Testis (tissue), 2 donors: ENCODE results near the gene XRCC1.

Experiments used
- POLR2A ChIP-seq: fragments of 450-650 bp; IDR thresholded peaks from one replicate; pipeline ENCODE4 v1.6.1; 2017; ENCODE audit warnings: antibody characterized with exemption, mild to moderate bottlenecking, moderate library complexity
- TF ChIP-seq, protein P1 (sequence below), 3 experiments: fragments of 450-650 bp in 2 of 3; fragments of 200-600 bp in 1 of 3; sonication (generic) in 1 of 3; IDR thresholded peaks; one replicate each; pipeline ENCODE4 v1.5.1; 2016 to 2019; ENCODE audit warnings: antibody characterized with exemption in 3 of 3, mild to moderate bottlenecking in 2 of 3, moderate library complexity in 1 of 3

- TF ChIP-seq, protein P1, sequence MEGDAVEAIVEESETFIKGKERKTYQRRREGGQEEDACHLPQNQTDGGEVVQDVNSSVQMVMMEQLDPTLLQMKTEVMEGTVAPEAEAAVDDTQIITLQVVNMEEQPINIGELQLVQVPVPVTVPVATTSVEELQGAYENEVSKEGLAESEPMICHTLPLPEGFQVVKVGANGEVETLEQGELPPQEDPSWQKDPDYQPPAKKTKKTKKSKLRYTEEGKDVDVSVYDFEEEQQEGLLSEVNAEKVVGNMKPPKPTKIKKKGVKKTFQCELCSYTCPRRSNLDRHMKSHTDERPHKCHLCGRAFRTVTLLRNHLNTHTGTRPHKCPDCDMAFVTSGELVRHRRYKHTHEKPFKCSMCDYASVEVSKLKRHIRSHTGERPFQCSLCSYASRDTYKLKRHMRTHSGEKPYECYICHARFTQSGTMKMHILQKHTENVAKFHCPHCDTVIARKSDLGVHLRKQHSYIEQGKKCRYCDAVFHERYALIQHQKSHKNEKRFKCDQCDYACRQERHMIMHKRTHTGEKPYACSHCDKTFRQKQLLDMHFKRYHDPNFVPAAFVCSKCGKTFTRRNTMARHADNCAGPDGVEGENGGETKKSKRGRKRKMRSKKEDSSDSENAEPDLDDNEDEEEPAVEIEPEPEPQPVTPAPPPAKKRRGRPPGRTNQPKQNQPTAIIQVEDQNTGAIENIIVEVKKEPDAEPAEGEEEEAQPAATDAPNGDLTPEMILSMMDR (IDR thresholded peaks at IDR 0.05), result no peak
- TF ChIP-seq POLR2A, result no peak
These were observed 30.7 kb upstream of the XRCC1 start for GRCh38 chr19:43605875-43606568.
